ENCODE measurements around the gene CELF2.
A peak's percentile ranks its signal among the peaks of the same experiment; 100 is the strongest.

The CELF2 gene

DNA sequence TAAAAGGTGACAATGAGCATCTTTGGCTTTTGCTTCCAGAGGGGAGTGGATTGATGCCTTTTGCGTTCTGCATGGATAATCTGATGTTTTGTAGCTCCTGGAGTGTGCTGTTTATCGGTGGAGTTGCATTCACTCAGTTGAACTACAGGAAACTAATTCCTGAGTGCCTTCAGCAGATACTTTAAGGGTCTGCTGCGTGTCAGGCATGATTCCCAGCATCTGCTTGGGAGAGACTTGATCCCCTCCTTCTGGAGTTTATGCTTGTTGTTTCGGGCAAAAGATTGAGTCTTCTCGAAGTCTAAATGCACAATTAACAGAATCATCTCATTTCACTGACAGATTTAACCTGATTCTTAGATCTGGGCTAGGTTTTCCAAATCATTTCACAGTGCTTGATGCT lies 46.2 kb downstream of the CELF2 start:
- DNase-seq: no peak

DNA sequence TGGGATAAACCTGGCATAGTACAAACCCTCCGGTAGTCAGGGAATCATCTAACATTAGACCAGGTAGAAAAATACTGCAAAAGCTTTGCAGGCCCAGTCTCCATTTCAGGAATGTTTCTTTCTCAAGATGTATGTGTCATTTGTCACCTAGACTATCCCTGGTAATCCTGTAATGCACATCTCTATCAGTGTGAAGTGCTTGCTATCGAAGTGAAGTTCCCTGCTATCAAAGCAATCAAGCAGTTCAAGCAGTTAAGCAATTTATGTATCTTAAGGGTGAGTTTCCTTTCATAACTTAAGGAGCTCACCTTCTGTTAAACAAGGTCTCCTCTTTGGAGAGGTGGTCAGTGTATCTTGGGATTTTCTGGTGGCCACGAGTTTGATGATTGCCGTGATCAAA lies 47.2 kb downstream of the CELF2 start:
- DNase-seq: no peak

DNA sequence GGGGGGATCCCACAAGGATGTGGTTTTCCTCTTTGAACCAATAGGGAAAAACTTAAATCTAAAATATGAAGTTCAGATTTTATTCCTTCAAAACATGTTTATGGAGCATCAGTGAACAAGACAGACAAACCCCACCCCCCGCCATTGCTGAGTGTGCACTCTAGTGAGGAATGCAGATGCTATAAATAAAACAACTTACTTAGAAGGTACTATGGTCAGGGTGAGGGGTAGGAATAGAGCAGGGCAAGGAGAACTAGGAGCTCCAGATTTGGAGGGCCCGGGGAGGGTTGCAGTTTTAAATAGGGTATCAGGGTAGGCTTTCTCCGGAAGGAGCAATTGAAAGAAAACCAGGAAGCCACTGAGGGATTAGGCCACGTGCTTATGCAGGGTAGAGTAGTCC lies 47.9 kb downstream of the CELF2 start:
- DNase-seq: no peak

DNA sequence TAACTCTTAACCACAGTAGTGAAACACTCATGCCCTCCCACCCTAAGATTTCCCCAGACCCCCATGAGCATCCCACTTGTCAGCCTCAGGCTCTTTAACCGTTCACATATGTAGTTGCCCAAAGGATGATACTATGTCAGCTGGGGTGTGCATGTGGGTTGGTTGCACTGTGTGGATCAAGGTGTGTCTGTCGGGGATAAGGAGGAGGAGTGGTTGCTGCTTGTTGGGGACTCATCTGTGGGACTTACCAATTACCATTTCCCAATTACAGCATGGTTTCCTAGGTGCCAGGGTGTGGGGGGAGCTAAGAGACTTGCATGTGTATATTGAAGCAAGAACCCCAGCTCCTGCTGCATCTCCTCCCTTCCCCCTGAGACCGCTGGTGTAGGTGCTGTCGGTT lies 48.8 kb downstream of the CELF2 start:
- no peak for DNase-seq

DNA sequence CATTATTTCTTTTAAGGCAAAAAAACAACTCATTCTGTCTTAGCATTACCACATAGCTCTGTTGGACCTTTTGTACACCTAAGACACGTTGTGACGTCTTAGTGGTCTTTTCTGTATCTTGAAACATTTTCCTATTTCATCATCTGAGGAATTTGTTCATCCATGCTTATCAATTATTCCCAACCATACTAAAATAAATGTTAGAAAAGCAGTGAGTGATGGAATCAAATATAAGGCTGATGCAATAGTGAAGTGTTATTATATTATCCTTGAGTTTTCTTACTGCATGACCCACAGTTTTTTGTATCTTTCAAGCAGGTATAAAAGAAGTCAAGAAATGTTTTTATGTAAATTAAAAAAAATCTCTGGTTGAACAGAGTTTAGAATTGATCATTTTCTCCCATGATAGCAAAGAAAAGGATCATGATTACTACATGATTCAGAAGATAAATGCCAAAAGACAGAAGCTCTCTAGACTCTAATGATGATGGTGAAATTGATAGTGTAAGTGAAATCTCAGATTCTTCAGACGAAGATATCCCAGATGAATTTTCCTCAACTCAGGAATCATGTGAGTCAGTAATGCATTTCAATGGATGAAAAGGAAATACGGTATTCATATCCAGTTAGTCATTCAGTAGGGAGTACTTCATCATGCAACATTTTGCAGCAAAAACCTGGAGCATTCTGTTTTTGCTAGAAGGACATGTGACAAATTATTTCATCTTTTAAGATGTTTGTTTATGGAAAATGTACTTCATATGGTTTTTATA lies 51.4 kb downstream of the CELF2 start:
- DNase-seq: no peak

DNA sequence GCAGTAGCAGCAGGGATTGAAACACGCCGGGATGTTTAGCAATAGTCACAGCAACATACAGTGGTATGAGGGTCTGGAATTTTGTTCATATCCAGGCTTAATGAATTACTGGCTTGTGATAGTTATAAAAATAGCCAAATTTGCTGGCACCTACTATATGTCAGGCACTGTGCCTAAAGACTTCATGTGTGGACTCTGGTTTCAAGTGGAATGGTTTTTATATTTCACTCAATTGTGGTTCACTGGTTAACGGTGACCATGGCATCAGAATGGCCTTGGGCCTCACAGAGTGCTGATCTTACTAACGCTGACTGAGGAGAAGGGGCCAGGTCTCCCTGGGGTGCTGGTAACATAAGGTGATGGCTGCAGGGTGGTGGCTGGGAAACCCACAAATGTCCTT lies 55.7 kb downstream of the CELF2 start:
- DNase-seq: no peak

DNA sequence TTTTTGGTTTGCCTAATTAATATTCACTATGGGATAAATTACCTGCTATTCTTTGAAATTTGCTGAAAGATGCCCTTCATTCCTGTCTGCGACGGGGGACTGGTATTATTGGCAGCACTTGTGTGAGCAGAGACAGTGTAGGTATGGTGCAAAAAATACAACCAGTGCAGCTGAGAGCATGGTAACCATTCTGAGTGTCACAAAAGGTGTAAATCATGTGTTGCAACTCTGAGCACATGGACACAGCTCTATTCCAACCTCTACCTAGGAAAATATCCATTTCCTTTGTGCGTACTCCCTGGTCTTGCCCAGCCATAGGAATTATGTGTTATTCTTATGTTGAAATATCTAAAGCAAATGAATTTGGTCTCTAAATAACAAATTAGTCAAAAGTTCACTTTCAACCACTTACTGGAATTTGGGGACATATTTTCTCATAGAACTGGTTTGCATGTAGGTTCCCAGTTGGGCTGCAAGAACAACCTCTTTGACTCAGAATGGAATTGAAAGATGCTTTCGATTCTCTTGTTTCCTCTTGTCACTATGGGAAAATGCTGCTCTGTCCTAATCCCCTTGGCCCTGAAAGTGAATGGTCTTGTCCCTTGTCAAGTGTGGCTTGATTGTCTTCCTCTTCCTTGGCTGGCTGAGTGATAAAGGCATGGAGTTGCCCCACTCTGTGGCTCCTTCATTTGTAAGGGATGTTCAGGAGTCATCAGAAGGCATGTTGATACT lies 57.0 kb downstream of the CELF2 start:
- DNase-seq: no peak

DNA sequence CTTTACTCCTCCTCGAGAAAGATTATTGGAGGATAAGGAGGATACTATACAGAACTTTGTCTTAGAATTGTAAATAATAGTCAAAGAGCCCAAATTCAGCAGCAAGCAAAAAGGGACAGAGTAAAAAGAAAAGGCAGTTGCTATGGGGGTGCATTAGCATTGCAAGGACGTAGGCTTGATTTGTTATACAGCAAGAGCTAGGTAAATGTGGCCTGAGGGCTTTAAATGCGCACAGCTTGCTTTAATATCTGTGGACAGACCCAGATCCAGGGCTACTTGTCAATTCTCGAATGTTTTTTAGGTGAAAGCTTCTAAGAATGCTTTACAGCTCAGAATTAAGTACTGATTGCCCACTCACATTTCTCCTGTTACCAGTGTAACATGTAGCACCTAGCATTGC lies 58.5 kb downstream of the CELF2 start:
- no peak for DNase-seq

DNA sequence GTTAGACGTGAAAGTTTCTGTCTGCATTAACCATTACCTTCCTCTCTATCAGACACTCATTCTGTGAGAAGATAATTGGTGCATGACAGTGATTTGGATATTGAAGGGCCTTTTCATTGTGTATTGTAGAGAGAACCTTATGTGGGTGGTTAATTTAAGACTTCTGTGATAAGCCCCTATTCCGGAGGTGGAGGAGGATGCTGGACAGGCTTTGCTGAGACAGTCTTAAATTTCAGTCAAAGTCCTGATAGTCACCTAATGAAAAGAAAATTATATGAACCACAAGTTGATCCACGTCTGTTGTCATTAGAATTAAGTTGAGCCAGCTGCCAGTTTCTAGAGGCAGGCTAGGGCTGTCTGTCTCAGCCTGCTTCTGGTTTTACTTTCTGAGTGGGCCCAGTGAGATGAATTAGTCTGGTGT lies 62.9 kb downstream of the CELF2 start:
- no peak for DNase-seq

DNA sequence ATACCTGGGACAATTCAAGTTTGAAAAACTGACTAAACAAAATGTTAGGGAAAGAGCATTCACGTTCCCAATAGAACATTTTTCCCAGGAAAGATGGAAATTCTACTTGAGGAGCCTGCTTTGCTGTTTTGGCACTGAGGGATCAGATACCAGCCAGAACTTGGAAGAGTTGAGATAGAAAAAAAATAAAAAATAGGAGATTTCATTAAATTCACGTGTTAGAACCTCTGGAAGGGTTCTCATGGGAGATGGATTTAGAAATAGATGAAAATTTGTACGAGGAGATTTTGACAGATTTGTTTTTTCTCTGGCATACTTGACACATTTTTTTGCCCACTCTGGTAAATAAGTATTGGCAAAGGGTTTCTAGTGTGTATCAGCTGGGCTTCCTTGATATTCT lies 63.7 kb downstream of the CELF2 start:
- DNase-seq: no peak

DNA sequence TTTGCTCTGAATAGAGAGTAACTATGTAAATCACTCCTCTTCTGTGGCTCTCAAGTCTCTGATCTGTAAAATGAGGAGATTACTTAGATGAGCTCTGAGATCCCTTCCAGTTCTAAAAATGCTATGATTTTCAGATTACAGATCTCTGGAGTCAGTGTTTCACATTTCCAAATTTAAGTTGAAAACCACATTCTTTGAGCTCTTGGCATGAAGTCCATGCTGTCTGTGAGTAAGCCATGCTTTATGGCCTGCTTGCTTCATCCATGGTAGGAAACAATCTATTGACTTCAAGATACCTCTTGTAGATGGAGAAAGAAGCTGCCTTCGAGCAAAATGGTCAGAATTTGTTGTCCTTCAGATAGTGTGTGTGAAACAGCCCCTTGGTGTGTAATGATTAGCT lies 64.9 kb downstream of the CELF2 start:
- DNase-seq: no peak

DNA sequence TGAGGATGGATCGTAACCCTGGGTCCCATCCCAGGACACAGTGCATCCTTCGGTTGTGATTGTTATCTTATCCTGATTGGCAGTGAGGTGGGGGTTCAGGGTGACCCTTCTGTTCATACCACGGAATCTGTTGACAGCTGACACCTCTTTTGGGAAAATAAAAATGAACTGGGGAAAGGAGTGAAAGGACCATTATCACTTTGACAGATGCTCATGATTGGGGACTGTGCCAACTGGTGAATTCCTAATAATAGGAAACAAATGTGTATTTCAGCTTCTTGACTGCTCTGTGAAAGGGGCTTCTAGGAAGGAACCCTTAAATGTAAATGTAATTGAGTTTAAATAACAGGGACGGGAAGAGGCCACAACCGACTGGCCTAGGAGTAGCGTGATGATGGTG lies 65.4 kb downstream of the CELF2 start:
- DNase-seq: no peak

DNA sequence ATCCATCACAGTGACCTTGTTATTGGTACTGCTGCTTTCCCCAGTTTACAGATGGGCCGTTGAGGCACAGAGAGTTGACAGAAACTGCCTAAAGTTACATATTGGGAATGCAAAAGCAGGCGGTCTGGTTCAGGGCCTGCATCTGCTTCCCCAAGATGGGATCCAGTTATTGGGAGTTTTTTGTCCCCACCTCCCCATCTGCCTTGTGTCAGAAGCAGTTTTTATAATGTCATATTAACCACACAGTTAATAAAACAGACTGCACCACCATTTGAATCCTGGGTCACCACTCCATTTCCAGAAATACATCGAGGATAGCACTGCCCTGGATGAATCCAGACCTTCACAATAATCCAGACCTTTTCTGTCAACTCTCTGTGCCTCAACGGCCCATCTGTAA lies 67.9 kb downstream of the CELF2 start:
- no peak for DNase-seq

DNA sequence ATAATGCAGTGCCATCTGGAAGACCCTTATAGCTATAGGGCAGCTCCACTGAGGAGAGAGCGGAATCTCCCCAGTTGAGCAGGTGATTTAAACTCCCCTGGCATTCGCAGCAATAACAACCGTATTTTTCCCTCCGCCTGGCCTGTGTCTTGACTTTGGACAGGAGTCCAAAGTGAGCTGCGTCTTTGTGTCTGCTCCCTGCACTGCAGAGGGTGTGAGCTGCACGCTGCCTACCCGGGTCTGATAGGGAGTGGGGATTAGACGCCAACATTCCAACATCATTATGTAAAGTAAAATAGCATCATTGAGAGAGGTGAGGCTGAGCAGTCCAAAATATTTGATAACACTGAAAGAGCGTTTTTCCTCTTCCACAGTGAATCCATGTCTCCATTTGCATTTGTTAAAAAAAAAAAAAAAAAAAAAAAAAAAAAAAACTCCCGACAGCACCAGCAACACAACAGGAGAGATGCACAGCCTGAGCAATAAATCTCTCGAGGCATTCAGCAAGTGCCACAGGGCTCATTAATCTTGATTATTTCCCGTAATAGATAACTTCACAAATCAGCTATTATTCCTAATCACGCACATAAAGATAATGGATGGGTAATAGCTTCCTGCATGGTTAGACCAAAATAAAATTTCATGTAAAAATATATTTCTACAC lies 68.6 kb downstream of the CELF2 start:
- DNase-seq: no peak

DNA sequence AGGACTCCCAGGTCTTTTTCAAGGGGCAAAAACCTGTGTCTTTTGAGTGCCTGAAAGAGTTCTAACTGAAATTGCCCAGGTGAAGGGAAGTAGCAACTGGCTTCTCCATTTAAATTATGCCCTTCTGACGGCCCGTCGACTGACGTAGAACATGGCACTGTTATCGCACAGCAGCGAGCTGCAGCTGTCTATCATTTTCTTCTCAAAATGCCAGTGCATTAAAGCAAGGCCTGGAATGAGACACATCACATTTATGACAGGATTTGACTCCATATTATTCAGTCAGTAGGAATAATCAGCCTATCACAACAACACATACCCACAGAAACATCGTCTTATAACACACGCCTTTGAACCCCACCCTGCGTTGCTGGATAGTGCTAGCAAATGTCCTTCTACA lies 69.7 kb downstream of the CELF2 start:
- no peak for DNase-seq

DNA sequence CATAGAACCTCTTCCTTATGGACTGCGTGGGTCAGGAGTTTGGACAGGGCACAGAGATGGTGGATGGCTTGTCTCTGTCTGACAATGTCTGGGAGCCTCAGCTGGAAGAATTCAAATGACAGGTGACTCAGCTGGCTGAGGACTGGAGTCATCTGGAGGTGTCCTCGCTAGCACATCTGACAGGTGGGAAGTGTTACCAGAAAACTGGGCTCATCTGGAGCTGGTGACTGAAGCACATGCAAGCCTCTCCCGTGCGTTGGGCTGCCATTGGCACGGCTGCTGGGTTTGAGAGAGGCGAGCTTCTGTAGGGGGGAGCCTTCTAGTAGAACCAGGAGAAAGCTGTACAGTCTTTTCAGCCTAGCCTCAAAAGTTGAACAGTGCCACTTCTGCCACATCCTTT lies 71.0 kb downstream of the CELF2 start:
- no peak for DNase-seq

DNA sequence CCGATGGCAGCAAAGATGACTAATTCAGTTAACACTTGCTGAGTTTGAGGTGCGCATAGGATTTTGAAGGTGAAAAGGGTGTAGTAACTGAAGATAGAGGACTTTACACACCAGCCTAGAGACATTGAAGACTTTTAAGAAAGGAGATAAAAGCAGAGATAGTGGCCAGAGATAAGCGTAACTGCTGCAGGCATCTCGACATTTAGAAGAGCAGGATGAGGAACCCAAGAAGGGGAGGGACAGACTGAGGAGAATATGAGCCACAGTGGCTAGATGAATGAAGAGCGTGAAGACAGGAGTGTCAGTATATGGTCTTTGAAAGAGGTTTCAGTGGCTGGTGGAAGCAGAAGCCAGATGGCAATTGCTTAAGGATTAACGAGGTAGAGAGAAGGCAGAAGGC lies 71.6 kb downstream of the CELF2 start:
- no peak for DNase-seq

DNA sequence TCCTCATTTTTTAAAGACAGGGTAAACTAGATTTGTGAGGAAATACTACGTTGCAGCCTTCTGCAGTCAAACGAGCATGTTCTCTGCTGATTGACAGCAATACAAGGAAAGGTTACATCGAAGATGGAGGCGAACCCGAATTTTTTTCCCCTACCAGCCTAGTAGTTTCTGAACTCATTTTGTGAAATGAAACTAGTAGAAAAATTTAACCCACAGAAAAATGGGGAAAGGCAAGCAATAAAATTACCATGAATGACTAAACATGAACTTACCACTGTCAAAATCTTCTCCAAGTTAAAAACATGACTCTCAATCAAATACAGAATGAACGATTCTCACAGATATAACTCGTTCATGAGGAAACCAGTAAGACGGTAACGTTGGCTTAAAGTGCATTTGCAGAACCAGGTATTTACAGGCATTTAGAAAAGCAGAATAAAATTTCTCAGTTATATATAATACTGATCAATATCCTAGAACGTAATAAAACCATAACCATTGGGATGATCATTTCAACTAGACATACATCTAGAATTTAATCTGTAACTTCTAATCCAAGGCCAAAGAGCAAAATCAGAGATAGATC lies 73.9 kb downstream of the CELF2 start:
- peak; percentile 26 for DNase-seq

DNA sequence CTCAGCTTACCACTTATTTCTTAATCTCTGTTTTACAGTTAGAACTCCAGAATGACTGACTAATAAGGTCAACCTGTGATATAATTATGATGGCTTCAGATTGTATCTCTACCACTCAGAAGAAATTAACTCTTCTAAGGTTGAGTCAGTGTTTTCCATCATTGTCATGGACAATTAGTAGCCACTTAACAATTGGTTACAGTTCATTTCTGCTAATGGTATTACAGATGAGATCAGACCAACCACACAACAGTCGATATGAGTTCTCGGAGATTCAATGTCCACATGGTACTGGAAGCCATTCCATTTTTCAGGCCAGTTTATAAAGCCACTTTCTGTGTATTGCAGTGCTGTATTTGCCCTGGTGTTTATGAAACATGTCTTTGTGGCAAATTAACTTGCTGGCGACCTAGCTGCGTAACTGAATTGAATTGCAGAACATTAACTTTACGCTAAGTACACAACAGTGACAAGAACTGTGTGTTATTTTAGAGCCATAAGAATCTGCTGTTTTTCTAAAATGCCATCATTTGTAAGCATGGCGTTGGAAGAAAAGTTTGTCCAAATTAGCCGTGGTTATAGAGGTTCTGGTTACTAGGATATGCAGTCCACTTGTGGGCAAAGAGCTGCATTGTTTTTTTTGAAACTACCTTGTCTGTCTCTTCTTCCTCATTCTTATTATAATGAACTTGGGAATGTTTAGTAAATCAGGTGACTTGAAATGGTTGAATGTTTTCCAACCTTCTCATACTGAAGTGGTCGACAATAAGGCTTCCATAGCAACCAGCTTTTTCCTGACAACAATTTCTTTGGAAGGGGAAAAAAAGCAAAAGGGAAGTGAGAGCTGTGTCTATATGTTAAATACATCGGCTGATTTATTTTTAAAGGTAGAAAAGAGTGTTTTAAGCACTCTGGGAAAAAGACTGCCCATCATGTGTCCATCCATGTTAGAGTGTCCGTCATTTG lies 76.4 kb downstream of the CELF2 start:
- no peak for DNase-seq

DNA sequence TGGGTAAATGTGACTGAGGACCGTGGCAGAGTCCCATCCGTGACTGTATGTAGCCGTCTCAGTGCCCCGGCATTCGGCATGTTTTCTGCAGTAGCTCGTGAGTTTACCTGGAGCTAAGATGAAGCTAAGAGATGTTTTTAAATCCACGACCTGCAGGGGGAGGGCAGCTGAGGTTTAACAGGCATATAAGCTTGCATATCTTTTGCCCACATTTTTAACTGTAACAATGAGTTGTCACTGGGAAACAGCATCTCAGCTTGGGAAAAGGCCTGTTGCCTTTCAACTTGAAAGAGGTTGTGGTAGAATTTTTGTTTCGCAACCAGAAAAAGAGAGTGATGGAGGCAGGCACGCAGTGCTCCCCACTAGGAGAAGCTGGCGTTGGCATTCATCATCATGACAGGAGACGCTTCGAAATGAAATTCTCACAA lies 77.7 kb downstream of the CELF2 start:
- no peak for DNase-seq

DNA sequence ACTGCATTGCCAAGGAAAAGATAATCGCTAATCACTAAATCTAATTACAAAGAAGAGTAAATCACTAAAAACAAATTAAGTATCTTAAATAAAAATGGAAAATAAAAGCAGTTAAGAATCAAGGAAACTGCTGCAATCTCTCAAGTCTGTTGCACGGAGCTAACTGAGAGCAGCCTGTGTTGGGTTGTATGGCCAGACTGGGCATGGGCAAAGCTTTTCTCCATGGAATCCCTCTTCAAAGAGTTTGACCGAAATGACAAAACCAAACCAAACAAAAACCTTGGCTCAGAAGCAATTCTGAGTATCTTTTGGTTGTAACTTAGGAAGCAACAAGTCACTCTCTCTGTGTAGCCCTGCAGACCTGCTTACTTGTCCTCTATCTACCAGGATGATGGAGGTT lies 78.8 kb downstream of the CELF2 start:
- DNase-seq: no peak

DNA sequence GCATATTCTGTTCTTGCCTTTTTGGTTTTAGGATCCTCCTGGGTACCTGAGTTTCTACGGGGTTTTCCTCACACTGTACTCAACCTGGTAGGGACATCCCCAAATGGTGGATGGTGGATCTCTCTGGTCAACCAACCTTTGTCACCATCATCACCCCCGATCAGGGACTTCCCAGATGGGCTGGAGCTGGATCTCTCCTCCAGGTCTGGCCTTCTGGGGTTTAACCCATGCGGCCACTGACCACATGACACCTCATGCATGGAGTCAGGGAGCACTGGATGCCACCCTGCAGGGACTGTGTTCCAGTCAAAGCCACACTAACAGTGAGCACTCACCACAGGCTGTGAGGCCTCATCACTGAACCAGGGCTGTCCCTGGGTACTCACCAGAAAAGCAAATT lies 80.0 kb downstream of the CELF2 start:
- peak; percentile 23 for DNase-seq

DNA sequence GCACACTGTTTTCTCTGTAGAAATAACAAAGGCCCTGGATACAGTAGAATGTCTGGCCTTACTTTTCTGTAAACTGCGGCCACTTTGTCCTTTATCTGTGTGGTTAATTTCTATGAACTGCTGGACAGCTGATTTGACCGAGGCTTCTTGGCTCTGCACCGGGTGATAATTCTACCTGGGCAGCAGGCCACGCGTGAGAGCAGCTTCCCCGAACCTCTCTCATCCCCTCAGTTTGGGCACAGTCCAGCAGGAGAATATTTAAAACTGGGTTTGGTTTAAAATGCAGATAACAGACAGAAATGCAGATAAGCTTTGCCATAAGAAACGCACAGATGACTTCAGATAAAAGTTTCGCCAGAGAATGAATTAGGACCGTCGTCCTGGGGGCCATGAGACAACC lies 81.0 kb downstream of the CELF2 start:
- no peak for DNase-seq

Measured in stimulated activated CD4-positive, alpha-beta T cell treated with anti-CD3 and anti-CD28 coated beads, Interleukin-1b, Interleukin-23, amount 100 ng/mL, for 48 hours (primary cell).